Keratinocyte (primary cell): ENCODE results near the gene CACNA2D1. TPM values are rescaled to one million over a fixed set of nuclear protein-coding genes. Genes with fewer than 3 reads are reported as not detected.
A peak's percentile ranks its signal among the peaks of the same experiment; 100 is the strongest.

Experiments
- DNase-seq: peaks from one replicate; pipeline ENCODE4 v3.0.0-alpha.2; 2011; ENCODE audit warnings: low read depth, missing footprints, low spot score
- FAIRE-seq: peaks from 2 replicates; lab custom pipeline; 2011; peaks lifted over from hg19 to GRCh38; lab: Jason Lieb, UNC
- H2AFZ ChIP-seq: 2 replicates; pipeline ENCODE4 v1.6.0; 2012; ENCODE audit warnings: low read length, control low read depth, inconsistent platforms; ENCODE audit not compliant: control insufficient read depth
- H3K27ac ChIP-seq: 2 replicates; pipeline ENCODE4 v1.5.1; 2011; ENCODE audit warnings: low read length; ENCODE audit not compliant: control insufficient read depth, insufficient read depth
- H3K27me3 ChIP-seq: 3 replicates; pipeline ENCODE4 v1.6.0; 2011; ENCODE audit warnings: low read length; ENCODE audit not compliant: control insufficient read depth, insufficient read depth; ENCODE audit errors: extremely low read depth
- H3K36me3 ChIP-seq, 2 experiments: 2 replicates in 1 of 2; 3 replicates in 1 of 2; pipeline ENCODE4 v1.5.1; 2011; ENCODE audit warnings: low read length in 2 of 2, mild to moderate bottlenecking in 1 of 2; ENCODE audit not compliant: control insufficient read depth in 2 of 2, insufficient read depth in 2 of 2; ENCODE audit errors: extremely low read depth in 1 of 2
- H3K4me1 ChIP-seq: 3 replicates; pipeline ENCODE4 v1.5.1; 2011; ENCODE audit warnings: low read length; ENCODE audit not compliant: control insufficient read depth, insufficient read depth; ENCODE audit errors: extremely low read depth
- H3K4me2 ChIP-seq: 3 replicates; pipeline ENCODE4 v1.6.0; 2011; ENCODE audit warnings: low read depth, low read length; ENCODE audit not compliant: control insufficient read depth, insufficient read depth; ENCODE audit errors: extremely low read depth
- H3K4me3 ChIP-seq, 3 experiments: fragments of 200-600 bp in 1 of 3; sonication (generic) in 1 of 3; 2 replicates in 2 of 3; 3 replicates in 1 of 3; pipeline ENCODE4 v1.5.1; 2011 to 2016; ENCODE audit warnings: low read length in 3 of 3, mild to moderate bottlenecking in 3 of 3, control low read depth in 2 of 3, inconsistent platforms in 1 of 3, low read depth in 1 of 3, mixed read lengths in 1 of 3, mixed run types in 1 of 3, moderate library complexity in 1 of 3; ENCODE audit not compliant: control insufficient read depth in 2 of 3, insufficient read depth in 2 of 3; ENCODE audit errors: extremely low read depth in 1 of 3
- H3K79me2 ChIP-seq: 2 replicates; pipeline ENCODE4 v1.6.0; 2012; ENCODE audit warnings: low read length; ENCODE audit not compliant: control insufficient read depth, insufficient read depth
- H3K9ac ChIP-seq: 3 replicates; pipeline ENCODE4 v1.6.0; 2011; ENCODE audit warnings: low read length; ENCODE audit not compliant: control insufficient read depth, insufficient read depth; ENCODE audit errors: extremely low read depth
- H3K9me1 ChIP-seq: 3 replicates; pipeline ENCODE4 v1.6.0; 2011; ENCODE audit warnings: low read length; ENCODE audit not compliant: control insufficient read depth, insufficient read depth; ENCODE audit errors: extremely low read depth
- H3K9me3 ChIP-seq: 2 replicates; pipeline ENCODE4 v1.5.1; 2012; ENCODE audit warnings: low read depth, low read length; ENCODE audit not compliant: control insufficient read depth
- H4K20me1 ChIP-seq: 3 replicates; pipeline ENCODE4 v1.6.0; 2011; ENCODE audit warnings: low read length; ENCODE audit not compliant: control insufficient read depth, insufficient read depth; ENCODE audit errors: extremely low read depth
- CTCF ChIP-seq, 3 experiments: IDR thresholded peaks in 1 of 3; conservative IDR thresholded peaks in 1 of 3; optimal IDR thresholded peaks in 1 of 3; 2 replicates in 2 of 3; 3 replicates in 1 of 3; pipeline versions ENCODE3 to v1.5.1; 2011; ENCODE audit warnings: low read length in 3 of 3, mild to moderate bottlenecking in 3 of 3, moderate library complexity in 2 of 3, control low read depth in 1 of 3, inconsistent platforms in 1 of 3; ENCODE audit not compliant: insufficient read depth in 2 of 3; ENCODE audit errors: extremely low read depth in 1 of 3
- EZH2 ChIP-seq: IDR thresholded peaks from one replicate; pipeline ENCODE4 v1.6.1; 2012; ENCODE audit warnings: inconsistent platforms, mild to moderate bottlenecking, low read length, moderate library complexity
- dilution Hi-C: fragments of 300-500 bp; cut with MboI; formaldehyde crosslinking; loops from one replicate; pipeline ENCODE4 v1.7.0; 2020; ENCODE audit warnings: low sequenced_read_pairs; ENCODE audit not compliant: extremely low pct_ligation_motif_present
- polyA plus RNA-seq, 5 experiments: library from polyadenylated mRNA; depleted of rRNA in 3 of 5; stranded (reverse) in 3 of 5; stranded (forward) in 1 of 5; unstranded in 1 of 5; fragments of >200 nt; gene quantifications; 1 replicate in 1 of 5; 2 replicates in 3 of 5; 3 replicates in 1 of 5; pipeline versions ENCODE4 v1.2.1 to v1.2.3, GENCODE V29; 2011 to 2012; ENCODE audit warnings: missing spikeins in 2 of 5, low read depth in 1 of 5, low replicate concordance in 1 of 5

The CACNA2D1 gene
- polyA plus RNA-seq, 1 donor (not counting 4 experiments of a cell fraction or from before 2014, with no cell fraction given): 1.8 TPM

DNA sequence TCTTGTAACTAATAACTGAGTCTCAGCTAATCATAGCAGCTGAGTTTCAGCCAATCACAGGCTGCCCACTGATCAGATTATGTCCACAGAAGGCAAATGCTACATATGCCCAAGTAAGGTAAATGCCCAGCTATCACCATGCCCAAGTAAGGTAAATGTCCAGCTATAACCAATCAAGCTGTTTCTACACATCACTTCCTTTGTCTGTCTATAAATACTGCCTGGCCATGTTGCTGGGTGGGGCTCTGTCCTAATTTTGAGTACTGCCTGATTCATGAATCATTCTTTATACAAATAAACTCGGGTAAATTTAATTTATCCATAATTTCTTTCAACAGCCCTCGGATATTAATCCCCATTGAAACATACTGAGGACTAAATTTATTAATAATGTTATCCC is 312.4 kb downstream of the CACNA2D1 start:
- H3K27me3 ChIP-seq: no peaks in the 10 kb centered on the region
- FAIRE-seq (no peak), DNase-seq (no peak)
- no peak overlapping the region for H3K27ac ChIP-seq
- no peaks in the 10 kb centered on the region for H3K9me1 ChIP-seq
- no peak overlapping the region for H3K4me2 ChIP-seq
- H3K9me3 ChIP-seq: no peaks in the 10 kb centered on the region
- H3K4me3 ChIP-seq: no peak overlapping the region
- no peak for TF ChIP-seq EZH2
- TF ChIP-seq CTCF (optimal IDR thresholded peaks at IDR 0.05 in 1 of 3, IDR thresholded peaks at IDR 0.05 in 1 of 3, conservative IDR thresholded peaks at IDR 0.05 in 1 of 3; ENCODE audit: extremely low read depth in 1 of 3, insufficient read depth in 2 of 3, low read length in 3 of 3): no peak
- H3K79me2 ChIP-seq: no peaks in the 10 kb centered on the region
- peak overlapping the region; percentile 12 for H2AFZ ChIP-seq
- no peaks in the 10 kb centered on the region for H4K20me1 ChIP-seq
- H3K9ac ChIP-seq: no peak overlapping the region
- H3K36me3 ChIP-seq: no peaks in the 10 kb centered on the region
- no peaks in the 10 kb centered on the region for H3K4me1 ChIP-seq
- dilution Hi-C loops: no loop called here

DNA sequence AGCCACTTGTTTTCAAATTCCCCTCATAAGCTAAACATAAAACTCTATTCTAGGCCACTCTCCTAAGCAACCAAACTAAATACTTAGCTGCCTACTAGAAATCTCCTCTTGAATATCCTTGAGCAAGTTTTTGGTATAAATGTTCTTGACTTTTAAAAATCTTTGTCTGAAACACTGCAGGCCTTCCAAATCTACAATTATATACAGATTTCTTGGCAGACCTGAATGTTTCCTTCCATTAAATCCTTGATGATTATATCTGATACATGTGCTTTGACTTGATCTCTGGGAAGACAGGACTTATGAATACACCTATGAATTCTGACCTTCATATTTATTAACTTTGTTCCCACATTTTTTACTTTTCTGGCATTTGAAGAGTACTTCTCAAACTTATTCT is 314.5 kb downstream of the CACNA2D1 start:
- H3K4me2 ChIP-seq: no peak overlapping the region
- FAIRE-seq (no peak), DNase-seq (no peak)
- no peaks in the 10 kb centered on the region for H3K4me1 ChIP-seq
- no peaks in the 10 kb centered on the region for H3K27me3 ChIP-seq
- H3K9me1 ChIP-seq: no peaks in the 10 kb centered on the region
- TF ChIP-seq CTCF (optimal IDR thresholded peaks at IDR 0.05 in 1 of 3, IDR thresholded peaks at IDR 0.05 in 1 of 3, conservative IDR thresholded peaks at IDR 0.05 in 1 of 3; ENCODE audit: extremely low read depth in 1 of 3, insufficient read depth in 2 of 3, low read length in 3 of 3) (no peak), EZH2 (no peak)
- no peak overlapping the region for H2AFZ ChIP-seq
- H4K20me1 ChIP-seq: no peaks in the 10 kb centered on the region
- H3K4me3 ChIP-seq: no peak overlapping the region
- no peak overlapping the region for H3K9ac ChIP-seq
- no peaks in the 10 kb centered on the region for H3K36me3 ChIP-seq
- no peak overlapping the region for H3K27ac ChIP-seq
- no peaks in the 10 kb centered on the region for H3K79me2 ChIP-seq
- dilution Hi-C loops: no loop called here
- H3K9me3 ChIP-seq: no peaks in the 10 kb centered on the region
